Measurements from ENCODE around the gene TRABD2B. TPM values are rescaled to one million over a fixed set of nuclear protein-coding genes. Genes with fewer than 3 reads are reported as not detected.

TRABD2B gene
- polyA plus RNA-seq, 1 experiment, result not detected

- POLR2A ChIA-PET, result no interaction called here
- Histone ChIP-seq H3K4me3 (ENCODE audit: low read depth, low read length) (no peak overlapping the region), H3K27me3 (ENCODE audit: control insufficient read depth, insufficient read depth, low read length) (no peaks in the 10 kb centered on the region), H3K27ac (ENCODE audit: low read depth, low read length) (no peak overlapping the region), H3K9me3 (ENCODE audit: control insufficient read depth, insufficient read depth, low read length) (no peaks in the 10 kb centered on the region)
- no peak for TF ChIP-seq CTCF (IDR thresholded peaks at IDR 0.05; ENCODE audit: low read depth, low read length)
- CTCF ChIA-PET, result interaction anchor here (1.2 kb wide), 1 partner anchor 684 kb away, joined by 3 read pairs; no protein-coding TSS in a partner anchor
- no peak for DNase-seq (ENCODE audit: low read depth, low spot score)
Observed at GRCh38 chr1:47875831-47876586, 121.2 kb downstream of the TRABD2B start.

DNA sequence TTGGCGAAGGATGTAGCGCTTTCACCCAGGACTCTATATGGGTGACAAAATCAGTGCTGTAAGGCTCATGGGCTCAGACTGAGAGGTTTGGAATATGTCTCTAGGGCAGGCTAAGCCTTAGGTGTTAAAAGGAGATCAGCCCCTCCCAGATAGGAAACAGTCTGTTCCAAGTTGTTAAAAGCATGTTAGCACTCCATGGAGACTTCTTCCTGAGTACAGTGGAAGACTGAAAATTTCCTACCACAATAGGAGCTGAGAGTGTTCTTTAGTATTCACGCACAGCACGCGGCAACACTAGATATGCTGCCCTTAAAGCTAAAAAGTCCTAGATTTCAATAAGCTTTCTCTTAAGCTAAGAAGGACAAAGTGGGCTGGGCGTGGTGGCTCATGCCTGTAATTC lies 122.1 kb downstream of the TRABD2B start:
- TF ChIP-seq CTCF (IDR thresholded peaks at IDR 0.05; ENCODE audit: low read depth, low read length), result no peak
- CTCF ChIA-PET, result no interaction called here
- H3K4me3 ChIP-seq (ENCODE audit: low read depth, low read length), result no peak overlapping the region
- DNase-seq (ENCODE audit: low read depth, low spot score), result no peak
- H3K27ac ChIP-seq (ENCODE audit: low read depth, low read length), result no peak overlapping the region
- POLR2A ChIA-PET, result no interaction called here
- H3K27me3 ChIP-seq (ENCODE audit: control insufficient read depth, insufficient read depth, low read length), result no peaks in the 10 kb centered on the region
- no peaks in the 10 kb centered on the region for H3K9me3 ChIP-seq (ENCODE audit: control insufficient read depth, insufficient read depth, low read length)

GRCh38 chr1:47873337-47873736 lies 123.8 kb downstream of the TRABD2B start:
- Histone ChIP-seq H3K4me3 (ENCODE audit: low read depth, low read length) (no peak overlapping the region), H3K27ac (ENCODE audit: low read depth, low read length) (no peak overlapping the region), H3K27me3 (ENCODE audit: control insufficient read depth, insufficient read depth, low read length) (no peaks in the 10 kb centered on the region), H3K9me3 (ENCODE audit: control insufficient read depth, insufficient read depth, low read length) (no peaks in the 10 kb centered on the region)
- POLR2A ChIA-PET, result no interaction called here
- CTCF ChIA-PET, result no interaction called here
- no peak for DNase-seq (ENCODE audit: low read depth, low spot score)
- no peak for TF ChIP-seq CTCF (IDR thresholded peaks at IDR 0.05; ENCODE audit: low read depth, low read length)

DNA sequence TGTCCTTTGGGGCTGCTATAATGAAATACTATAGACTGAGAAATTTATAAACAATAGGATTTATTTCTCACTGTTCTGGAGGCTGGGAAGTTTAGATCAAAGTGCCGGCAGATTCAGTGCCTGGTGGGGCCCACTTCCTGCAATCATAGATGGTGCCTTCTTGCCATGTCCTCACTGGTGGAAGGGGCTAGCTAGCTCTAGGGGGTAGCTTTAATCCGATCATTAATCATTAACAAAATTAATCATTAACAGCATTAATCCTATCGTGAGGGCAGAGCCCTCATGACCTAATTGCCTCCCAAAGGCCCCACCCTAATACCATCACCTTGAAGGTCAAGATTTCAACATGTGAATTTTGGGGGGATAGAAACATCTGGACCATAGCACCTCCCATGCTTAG lies 124.3 kb downstream of the TRABD2B start:
- H3K9me3 ChIP-seq (ENCODE audit: control insufficient read depth, insufficient read depth, low read length), result no peaks in the 10 kb centered on the region
- no peak for TF ChIP-seq CTCF (IDR thresholded peaks at IDR 0.05; ENCODE audit: low read depth, low read length)
- CTCF ChIA-PET, result no interaction called here
- H3K27ac ChIP-seq (ENCODE audit: low read depth, low read length), result no peak overlapping the region
- DNase-seq (ENCODE audit: low read depth, low spot score), result no peak
- POLR2A ChIA-PET, result no interaction called here
- no peaks in the 10 kb centered on the region for H3K27me3 ChIP-seq (ENCODE audit: control insufficient read depth, insufficient read depth, low read length)
- H3K4me3 ChIP-seq (ENCODE audit: low read depth, low read length), result no peak overlapping the region

DNA sequence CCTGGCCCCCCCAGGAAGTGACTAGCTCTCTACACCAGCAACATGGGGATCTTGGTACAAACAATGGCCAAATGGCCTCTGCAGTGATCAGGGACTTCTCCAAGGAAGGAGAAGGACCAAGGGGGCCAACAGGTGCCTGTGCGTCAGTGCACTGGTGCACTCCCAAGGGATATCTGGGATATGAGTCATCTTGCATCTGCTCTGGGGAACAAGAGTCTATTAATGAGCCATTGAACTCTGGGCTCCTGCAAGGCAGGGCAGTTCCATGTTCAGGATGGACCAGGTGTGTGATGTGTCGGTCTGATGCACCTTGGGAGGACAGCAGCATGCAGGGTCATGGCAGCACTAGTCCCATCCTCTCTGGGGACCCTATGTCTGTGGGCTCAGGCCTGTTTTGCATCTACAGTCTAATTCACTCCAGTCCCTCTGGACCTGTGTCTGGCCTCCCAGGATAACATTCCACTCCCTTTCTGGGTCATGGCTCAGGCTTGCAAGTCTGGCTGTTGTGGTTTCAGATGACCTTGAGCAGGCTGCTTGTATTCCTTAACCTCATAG lies 125.3 kb downstream of the TRABD2B start:
- no peaks in the 10 kb centered on the region for H3K9me3 ChIP-seq (ENCODE audit: control insufficient read depth, insufficient read depth, low read length)
- H3K4me3 ChIP-seq (ENCODE audit: low read depth, low read length), result no peak overlapping the region
- ChIA-PET CTCF (no interaction called here), POLR2A (no interaction called here)
- no peak for DNase-seq (ENCODE audit: low read depth, low spot score)
- no peak for TF ChIP-seq CTCF (IDR thresholded peaks at IDR 0.05; ENCODE audit: low read depth, low read length)
- no peak overlapping the region for H3K27ac ChIP-seq (ENCODE audit: low read depth, low read length)
- H3K27me3 ChIP-seq (ENCODE audit: control insufficient read depth, insufficient read depth, low read length), result no peaks in the 10 kb centered on the region

Measured in AG04450 (cell line).